Measurements from ENCODE around the gene CPA4.
A peak's percentile ranks its signal among the peaks of the same experiment; 100 is the strongest.
"Not testable (repeated sequence)": the region's sequence is repeated elsewhere in the genome, so short reads cannot be mapped to it uniquely, and the experiment has no call there.

Gene CPA4

GRCh38 chr7:130303551-130303950 is 10.6 kb downstream of the CPA4 start:
- no peak for DNase-seq

GRCh38 chr7:130303982-130304381 is 11.0 kb downstream of the CPA4 start:
- no peak for DNase-seq

GRCh38 chr7:130304878-130305277 is 11.9 kb downstream of the CPA4 start:
- no peak for DNase-seq

GRCh38 chr7:130305433-130306042 is 12.6 kb downstream of the CPA4 start:
- DNase-seq = peak; percentile 13

GRCh38 chr7:130309986-130310385 is 17.0 kb downstream of the CPA4 start:
- no peak for DNase-seq

GRCh38 chr7:130314305-130314704 is 21.3 kb downstream of the CPA4 start:
- no peak for DNase-seq

GRCh38 chr7:130319541-130319940 is 26.6 kb downstream of the CPA4 start:
- DNase-seq = no peak

GRCh38 chr7:130321542-130322229 is 28.7 kb downstream of the CPA4 start:
- DNase-seq = not testable (repeated sequence)

- no peak for DNase-seq
Measured at GRCh38 chr7:130322615-130323014, 29.7 kb downstream of the CPA4 start.

- DNase-seq = no peak
Measured at GRCh38 chr7:130324306-130324943, 31.5 kb downstream of the CPA4 start.

- no peak for DNase-seq
Measured at GRCh38 chr7:130329681-130330080, 36.7 kb downstream of the CPA4 start.

- no peak for DNase-seq
Measured at GRCh38 chr7:130332259-130333053, 39.5 kb downstream of the CPA4 start.

GRCh38 chr7:130333832-130334231 is 40.9 kb downstream of the CPA4 start:
- DNase-seq = no peak

- DNase-seq = no peak
Measured at GRCh38 chr7:130334274-130334673, 41.3 kb downstream of the CPA4 start.

- DNase-seq = no peak
Measured at GRCh38 chr7:130337410-130337971, 44.5 kb downstream of the CPA4 start.

GRCh38 chr7:130338233-130338632 is 45.3 kb downstream of the CPA4 start:
- no peak for DNase-seq

- no peak for DNase-seq
Measured at GRCh38 chr7:130341882-130342281, 48.9 kb downstream of the CPA4 start.

GRCh38 chr7:130342701-130343380 is 49.9 kb downstream of the CPA4 start:
- DNase-seq = no peak

GRCh38 chr7:130344271-130344866 is 51.4 kb downstream of the CPA4 start, which contains the start of gene CPA5:
Gene CPA5, plus strand, starts transcription at chr7:130344816. Its CDS starts 1,670 bp downstream, at chr7:130346486.
- DNase-seq = no peak

- DNase-seq = no peak
Measured at GRCh38 chr7:130345136-130345535, 52.2 kb downstream of the CPA4 start.

- DNase-seq = no peak
Measured at GRCh38 chr7:130345725-130346124, 52.8 kb downstream of the CPA4 start.

Data from NCI-H1436 treated with DMSO at 0.1 percent for 48 hours (cell line).